ENCODE measurements around the gene MYO6.

MYO6 gene

DNA sequence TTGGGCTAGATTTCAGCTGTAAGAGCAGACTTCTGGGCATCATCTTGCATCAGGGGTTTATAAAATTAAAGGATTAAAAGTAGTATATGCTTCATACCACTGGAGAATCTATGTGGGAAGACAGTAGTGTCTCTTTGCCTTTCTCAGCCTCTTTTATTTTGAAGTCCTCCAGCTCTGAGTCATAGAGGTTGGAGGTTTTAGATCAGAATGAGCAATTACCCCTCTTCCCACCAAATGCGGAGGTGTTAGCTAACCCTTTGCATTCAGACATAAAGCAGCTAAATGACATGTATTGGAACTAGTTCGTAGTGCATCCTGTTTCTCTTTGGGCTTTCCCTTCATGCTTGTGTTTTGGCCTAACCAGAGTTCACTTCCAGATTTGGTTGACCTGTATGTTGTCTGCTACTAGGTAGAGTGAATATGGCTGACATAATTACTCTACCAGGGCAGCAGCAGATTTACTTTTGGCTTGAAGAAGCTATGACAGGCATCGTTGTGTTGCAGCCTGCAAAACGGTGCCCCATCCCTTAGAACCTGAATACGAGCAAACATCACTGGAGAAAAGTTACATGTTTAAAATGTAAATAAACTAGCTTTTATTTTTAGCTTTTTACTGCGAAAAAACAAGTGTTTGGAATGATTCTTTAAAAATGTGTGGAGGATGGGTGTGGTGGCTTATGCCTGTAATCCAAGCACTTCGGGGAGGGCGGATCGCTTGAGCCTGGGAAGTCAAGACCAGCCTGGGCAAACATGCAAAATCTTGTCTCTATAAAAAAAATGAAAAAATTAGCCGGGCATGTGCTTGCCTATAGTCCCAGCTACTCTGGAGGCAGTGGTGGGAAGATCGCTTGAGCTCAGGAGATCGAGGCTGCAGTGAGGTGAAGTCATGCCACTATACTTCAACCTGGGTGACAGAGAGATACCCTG, 82.2 kb downstream of the MYO6 start:
- no peak for FAIRE-seq

DNA sequence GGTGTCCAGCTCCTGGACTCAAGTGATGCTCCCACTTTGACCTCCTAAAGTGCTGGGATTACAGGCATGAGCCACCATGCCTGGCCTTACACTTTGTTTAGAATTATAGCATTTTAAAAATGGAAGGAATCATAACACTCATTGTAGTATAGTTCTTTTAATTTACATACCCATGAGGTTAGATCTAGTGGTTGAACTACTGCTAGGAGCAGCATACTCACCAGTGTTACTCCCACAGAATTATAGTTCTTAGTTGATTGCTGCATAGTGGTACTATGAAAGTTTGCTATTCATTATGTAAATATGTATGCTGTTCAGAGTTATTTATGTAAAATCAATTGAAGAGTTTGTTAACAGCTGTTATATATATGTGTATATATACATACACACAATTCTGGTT, 85.4 kb downstream of the MYO6 start:
- FAIRE-seq, result no peak

GRCh38 chr6:75842191-75842590, 93.2 kb downstream of the MYO6 start:
- no peak for FAIRE-seq

GRCh38 chr6:75842732-75843131, 93.7 kb downstream of the MYO6 start:
- no peak for FAIRE-seq

DNA sequence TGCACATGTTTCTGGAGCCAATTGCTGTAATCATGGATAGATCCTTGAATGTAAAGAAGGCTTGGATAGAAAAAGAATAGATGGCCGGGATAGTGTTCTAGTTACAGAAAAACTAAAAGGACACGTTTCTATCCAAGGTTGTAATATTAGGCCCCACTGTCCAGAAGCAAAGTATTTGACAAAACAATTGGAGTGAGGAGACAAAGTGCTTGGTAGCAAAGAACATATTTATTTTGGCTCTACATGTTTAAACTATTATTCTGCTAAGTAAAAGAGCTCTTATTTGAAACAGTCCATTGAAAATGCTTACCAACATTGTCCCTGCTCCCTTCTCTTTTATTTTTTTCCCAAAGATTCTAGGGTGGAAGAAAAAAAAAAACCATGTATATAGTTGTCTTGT, 94.4 kb downstream of the MYO6 start:
- no peak for FAIRE-seq

DNA sequence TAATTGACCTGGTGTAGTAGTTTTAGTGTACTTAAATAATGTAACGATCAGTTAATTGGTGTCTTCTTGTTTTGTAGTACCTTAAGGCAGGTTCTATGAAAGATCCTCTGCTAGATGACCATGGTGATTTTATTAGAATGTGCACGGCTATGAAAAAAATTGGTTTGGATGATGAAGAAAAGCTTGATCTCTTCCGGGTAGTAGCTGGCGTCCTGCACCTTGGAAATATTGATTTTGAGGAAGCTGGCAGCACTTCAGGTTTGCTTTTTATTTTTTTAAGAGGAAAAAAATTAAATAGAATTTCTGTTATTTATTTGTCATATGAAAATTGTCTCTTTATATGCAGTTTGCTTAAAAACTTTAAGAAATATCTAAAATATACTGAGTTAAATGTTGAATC, 99.2 kb downstream of the MYO6 start:
- peak; percentile 11 for FAIRE-seq

DNA sequence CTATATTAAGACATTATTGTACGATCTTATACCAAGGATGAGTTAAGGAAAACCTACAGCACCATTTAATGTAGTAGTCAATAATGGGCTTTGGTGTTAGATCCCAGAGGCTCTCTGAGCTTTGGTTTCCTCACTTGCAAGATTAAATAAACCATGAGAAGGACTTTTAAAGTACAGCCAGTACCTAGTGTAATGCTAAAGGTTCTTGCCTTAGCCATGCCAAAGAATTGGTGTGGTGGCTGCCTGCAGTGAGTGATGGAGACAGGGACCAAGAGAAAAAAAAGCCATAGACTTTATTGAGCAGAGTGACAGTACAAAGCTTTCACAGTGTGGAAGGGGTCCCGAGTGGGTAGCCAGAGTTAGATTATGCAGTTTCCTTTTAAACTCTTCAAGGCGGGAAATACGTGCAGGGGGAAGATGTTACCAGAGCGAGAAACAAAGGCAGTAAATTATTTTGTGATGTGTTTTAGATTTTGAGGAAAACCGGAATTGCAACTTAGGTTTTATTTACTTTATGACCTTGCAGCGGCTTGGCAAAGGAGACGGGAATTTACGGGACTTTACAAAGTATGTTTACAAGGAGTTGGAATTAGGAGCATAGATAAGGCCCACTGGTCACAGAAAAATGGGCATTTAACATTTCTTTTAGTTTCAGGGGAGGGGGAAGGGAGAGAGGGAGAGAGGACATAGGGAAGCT, 100.4 kb downstream of the MYO6 start:
- FAIRE-seq, result no peak

GRCh38 chr6:75850026-75850833, 101.2 kb downstream of the MYO6 start:
- no peak for FAIRE-seq

DNA sequence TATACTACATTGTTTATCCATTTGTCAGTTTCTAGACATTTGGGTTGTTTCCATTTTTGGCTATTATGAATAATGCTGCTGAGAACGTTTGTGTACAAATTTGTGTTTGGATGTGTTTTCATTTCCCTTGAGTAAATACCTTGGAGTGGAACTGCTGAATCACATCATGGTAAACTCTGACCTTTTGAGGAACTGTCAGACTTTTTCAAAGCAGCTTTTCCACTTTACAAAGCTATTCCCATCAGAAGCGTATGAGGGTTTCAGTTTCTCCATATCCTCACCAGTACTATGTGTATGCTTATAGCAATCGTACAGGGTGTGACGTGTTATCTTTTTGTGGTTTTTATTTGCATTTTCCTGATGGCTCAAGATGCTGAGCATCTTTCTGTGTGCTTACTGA, 103.7 kb downstream of the MYO6 start:
- no peak for FAIRE-seq

DNA sequence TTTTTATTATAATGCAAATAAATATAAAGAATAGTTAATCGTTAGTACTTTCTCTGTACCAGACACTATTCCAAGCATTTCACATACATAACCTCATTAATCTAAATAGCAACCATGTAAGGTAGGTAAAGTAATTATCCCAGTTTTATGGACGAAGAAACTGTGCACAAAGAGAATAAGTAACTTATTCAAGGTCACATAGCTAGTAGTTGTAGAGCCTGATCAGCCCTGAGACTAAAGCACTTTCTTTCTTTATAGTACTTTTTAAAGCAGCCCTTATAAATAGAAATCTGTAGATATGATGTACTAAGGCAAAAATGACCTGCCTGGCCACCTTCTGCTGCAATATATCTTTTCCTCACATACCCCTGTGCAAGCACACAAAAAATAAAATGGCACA, 104.8 kb downstream of the MYO6 start:
- no peak for FAIRE-seq

- peak; percentile 90 for FAIRE-seq
Observed at GRCh38 chr6:75855052-75855451, 106.0 kb downstream of the MYO6 start.

- no peak for FAIRE-seq
Observed at GRCh38 chr6:75856902-75857301, 107.9 kb downstream of the MYO6 start.

DNA sequence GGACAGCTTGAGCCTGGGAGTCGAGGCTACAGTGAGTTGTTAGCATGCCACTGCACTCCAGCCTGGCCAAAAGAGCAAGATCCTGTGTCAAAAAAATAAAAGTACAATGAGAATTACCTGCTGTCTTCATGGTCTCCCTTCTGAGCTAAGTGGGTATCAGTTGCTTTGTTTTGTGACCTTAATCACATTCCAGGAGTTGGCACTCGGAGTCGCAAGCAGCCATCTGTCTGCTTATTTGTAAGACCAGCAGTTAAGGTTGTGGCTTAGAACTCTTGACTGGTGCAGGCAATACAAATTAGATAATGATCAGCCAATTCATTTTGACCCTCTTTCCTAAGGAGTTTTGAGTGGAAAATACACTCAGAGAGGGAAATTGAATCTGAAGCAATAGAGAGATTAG, 114.0 kb downstream of the MYO6 start:
- no peak for FAIRE-seq

GRCh38 chr6:75863784-75864183, 114.7 kb downstream of the MYO6 start:
- no peak for FAIRE-seq

DNA sequence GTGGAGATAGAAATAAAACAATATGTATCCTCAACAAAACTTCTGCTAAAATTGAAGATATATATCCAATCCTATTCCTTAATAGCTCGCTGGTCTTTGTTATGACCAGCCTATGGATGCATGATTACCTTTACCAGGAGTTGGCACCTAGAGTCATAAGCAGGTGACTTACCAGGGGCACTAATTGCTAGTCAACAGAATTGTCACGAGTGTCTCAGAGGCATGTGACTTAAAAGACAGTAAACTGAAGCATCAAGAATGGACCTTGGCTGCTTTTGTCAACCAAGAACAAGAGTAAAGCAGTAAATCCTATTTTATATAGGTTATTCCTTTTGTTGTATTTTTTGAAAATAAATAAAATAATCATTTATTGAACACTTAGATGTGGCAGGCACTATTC, 115.4 kb downstream of the MYO6 start:
- FAIRE-seq, result no peak

DNA sequence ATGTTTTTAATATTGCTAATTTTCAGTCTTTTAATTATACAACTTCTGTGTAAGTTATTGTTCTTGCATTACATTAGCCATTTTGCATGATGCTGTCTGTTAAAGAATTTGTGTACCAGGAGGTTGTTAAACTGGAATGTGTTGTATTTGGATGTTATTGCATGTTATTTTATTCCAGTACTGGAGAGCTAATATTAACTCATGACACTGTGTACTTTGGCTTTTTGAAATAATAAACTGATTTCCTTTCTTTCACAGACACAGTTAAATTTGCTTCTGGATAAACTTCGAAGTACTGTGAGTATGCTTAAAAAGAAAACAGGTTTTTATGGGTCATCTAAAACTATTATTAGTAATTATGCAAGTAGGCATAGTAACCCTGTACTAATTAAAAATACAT, 121.3 kb downstream of the MYO6 start:
- no peak for FAIRE-seq

DNA sequence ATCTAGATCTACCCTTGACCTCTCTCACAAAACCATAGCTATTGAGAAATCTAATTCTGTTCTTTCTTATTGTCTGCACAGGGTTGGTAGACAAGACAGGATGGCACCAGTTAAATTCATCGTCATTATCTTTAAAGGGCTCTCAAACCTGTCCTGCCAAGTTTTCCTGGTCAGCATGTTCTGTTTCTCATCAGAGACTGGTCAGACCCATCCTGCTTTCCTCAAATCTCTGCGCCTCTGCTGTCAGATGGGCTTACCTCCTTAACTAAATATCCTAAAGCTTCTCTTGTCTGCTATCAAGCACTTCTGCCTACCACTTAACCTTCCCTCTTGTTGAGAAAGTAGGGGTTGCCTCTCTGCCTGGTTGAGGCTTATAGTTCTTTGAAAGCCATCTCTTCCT, 125.2 kb downstream of the MYO6 start:
- no peak for FAIRE-seq

DNA sequence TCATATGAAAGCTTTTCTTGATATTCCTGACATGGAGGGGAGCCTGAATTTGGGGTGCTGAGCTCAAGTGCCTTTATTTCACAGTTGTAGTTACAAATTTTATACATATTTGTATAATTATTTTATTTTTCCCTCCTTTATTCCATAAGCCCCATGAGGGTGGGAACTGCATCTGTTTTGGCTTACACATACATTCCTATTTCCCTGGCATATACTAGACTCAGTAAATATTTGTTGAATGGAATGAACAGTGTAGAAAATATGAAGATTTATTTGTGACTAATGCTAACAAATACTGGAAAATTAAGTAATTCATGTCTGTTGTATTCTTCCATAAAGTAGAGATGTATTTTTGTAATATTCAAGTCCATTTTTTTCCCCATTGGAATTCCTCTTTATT, 127.1 kb downstream of the MYO6 start:
- no peak for FAIRE-seq

GRCh38 chr6:75880305-75880704, 131.3 kb downstream of the MYO6 start:
- no peak for FAIRE-seq

GRCh38 chr6:75882734-75883133, 133.7 kb downstream of the MYO6 start:
- FAIRE-seq, result no peak

DNA sequence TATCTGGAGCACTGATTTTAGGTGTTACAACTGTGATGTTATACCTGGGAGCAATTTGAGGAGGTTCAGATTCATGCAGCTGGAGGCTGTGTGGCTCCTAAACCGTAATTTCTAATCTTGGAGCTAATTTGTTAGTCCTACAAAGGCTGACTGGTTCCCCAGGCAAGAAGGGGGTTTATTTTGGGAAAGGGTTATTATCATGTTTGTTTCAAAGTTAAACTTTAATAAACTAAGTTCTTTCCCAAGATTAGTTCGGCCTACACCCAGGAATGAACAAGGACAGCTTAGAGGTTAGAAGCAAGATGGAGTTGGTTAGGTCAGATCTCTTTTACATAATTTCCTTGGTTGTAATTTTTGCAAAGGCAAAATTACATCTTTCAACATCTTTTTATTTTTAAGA, 135.8 kb downstream of the MYO6 start:
- no peak for FAIRE-seq

GRCh38 chr6:75892384-75892783, 143.3 kb downstream of the MYO6 start:
- FAIRE-seq, result no peak

DNA sequence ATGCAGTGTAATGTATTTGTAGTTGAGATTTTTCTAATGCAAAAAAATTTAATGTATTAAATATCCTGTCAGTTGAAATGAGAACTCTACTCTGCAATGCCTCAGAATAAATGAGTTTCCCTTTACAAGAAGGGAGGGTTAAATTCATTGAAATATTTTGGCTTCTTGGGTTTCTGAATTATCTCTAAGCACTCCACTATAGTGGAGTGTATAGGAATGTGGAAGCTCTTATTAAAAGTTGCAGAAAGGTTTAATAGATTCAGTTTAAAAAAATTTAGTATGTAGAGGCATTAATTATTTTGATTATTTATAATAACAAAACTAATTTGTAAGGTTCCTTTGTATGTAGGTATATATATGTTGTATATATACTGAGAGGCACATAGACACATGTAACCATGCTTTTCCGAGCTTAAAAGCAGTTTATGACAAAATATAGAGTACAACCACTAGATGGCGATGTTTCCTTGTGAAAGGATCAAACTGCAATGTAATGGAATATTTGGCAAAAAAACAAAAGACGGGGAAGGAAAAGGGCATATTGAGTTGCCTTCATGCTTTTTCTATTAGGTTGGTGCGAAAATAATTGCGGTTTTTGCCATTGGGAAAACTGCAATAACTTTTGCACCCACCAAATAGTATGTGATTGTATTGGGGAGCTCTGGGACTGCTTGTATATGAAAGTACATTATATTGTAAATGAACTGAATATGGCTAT, 144.2 kb downstream of the MYO6 start:
- FAIRE-seq, result peak; percentile 97
